H1 (cell line): ENCODE data around the gene IL16. TPM values are rescaled to one million over a fixed set of nuclear protein-coding genes. Genes with fewer than 3 reads are reported as not detected.

ENCODE experiments used
- CTCF ChIA-PET: fragments of 300-600 bp; sonication (Branson Sonifier 250); formaldehyde crosslinking; loops from one replicate; lab custom pipeline; 2021; ENCODE audit not compliant: partially characterized antibody; lab: Charles Lee
- POLR2A ChIA-PET: fragments of 300-600 bp; sonication (Branson Sonifier 250); formaldehyde crosslinking; loops from one replicate; lab custom pipeline; 2021; ENCODE audit warnings: inconsistent platforms; ENCODE audit not compliant: partially characterized antibody; lab: Charles Lee
- DNase-seq, 2 experiments: peaks; one replicate each; pipeline versions ENCODE4 v3.0.0 to v3.0.0-alpha.2; 2010 to 2022; ENCODE audit warnings: low spot score in 2 of 2, low read depth in 1 of 2, mixed read lengths in 1 of 2
- FAIRE-seq: peaks from 2 replicates; lab custom pipeline; 2011; peaks lifted over from hg19 to GRCh38; lab: Jason Lieb, UNC
- H2AFZ ChIP-seq: 2 replicates; pipeline ENCODE4 v1.8.1; 2012; ENCODE audit warnings: low read length, inconsistent platforms
- H2AK5ac ChIP-seq: 2 replicates; pipeline ENCODE4 v1.6.1; 2013; ENCODE audit warnings: low read depth, low read length
- H2BK120ac ChIP-seq: replicated peaks from 2 replicates; pipeline ENCODE3; 2013; ENCODE audit warnings: low read depth, low read length, inconsistent platforms
- H2BK12ac ChIP-seq: 2 replicates; pipeline ENCODE4 v1.6.1; 2013; ENCODE audit warnings: low read depth, low read length
- H2BK15ac ChIP-seq: 2 replicates; pipeline ENCODE4 v1.6.1; 2013; ENCODE audit warnings: low read length
- H2BK20ac ChIP-seq: 2 replicates; pipeline ENCODE4 v1.6.1; 2013; ENCODE audit warnings: low read length
- H2BK5ac ChIP-seq: 2 replicates; pipeline ENCODE4 v1.6.1; 2013; ENCODE audit warnings: low read depth, low read length
- H3K14ac ChIP-seq: 2 replicates; pipeline ENCODE4 v1.6.1; 2013; ENCODE audit warnings: inconsistent platforms; ENCODE audit not compliant: insufficient read length
- H3K18ac ChIP-seq: 2 replicates; pipeline ENCODE4 v1.6.1; 2013; ENCODE audit warnings: low read length; ENCODE audit errors: extremely low read depth
- H3K23ac ChIP-seq: 2 replicates; pipeline ENCODE4 v1.6.1; 2013; ENCODE audit warnings: inconsistent platforms; ENCODE audit not compliant: insufficient read length
- H3K23me2 ChIP-seq: 2 replicates; pipeline ENCODE4 v1.6.1; 2013; ENCODE audit warnings: low read depth, low read length
- H3K27ac ChIP-seq: 2 replicates; pipeline ENCODE4 v1.6.1; 2011; ENCODE audit warnings: low read depth, low read length, inconsistent platforms
- H3K27me3 ChIP-seq, 4 experiments: replicated peaks in 1 of 4; 1 replicate in 1 of 4; 2 replicates in 3 of 4; pipeline versions ENCODE4 v1.6.1 to v1.8.1; 2011 to 2013; ENCODE audit warnings: low read length in 3 of 4, mild to moderate bottlenecking in 3 of 4, inconsistent platforms in 2 of 4, mixed read lengths in 2 of 4, moderate library complexity in 1 of 4; ENCODE audit not compliant: control insufficient read depth in 3 of 4, insufficient read depth in 3 of 4; ENCODE audit errors: extremely low read depth in 1 of 4
- H3K36me3 ChIP-seq, 4 experiments: 2 replicates each; pipeline versions ENCODE4 v1.6.1 to v1.8.1; 2011 to 2013; ENCODE audit warnings: mild to moderate bottlenecking in 4 of 4, low read length in 3 of 4, moderate library complexity in 2 of 4, control low read depth in 1 of 4, inconsistent platforms in 1 of 4; ENCODE audit not compliant: insufficient read depth in 4 of 4, control insufficient read depth in 2 of 4
- H3K4ac ChIP-seq: replicated peaks from 2 replicates; pipeline ENCODE3; 2013; ENCODE audit warnings: low read length, low read depth, mixed read lengths, inconsistent platforms; ENCODE audit not compliant: insufficient read length
- H3K4me1 ChIP-seq, 4 experiments: replicated peaks in 1 of 4; 1 replicate in 1 of 4; 2 replicates in 3 of 4; pipeline versions ENCODE4 v1.6.1 to v1.8.1; 2011 to 2013; ENCODE audit warnings: low read length in 3 of 4, inconsistent platforms in 2 of 4, mixed read lengths in 1 of 4; ENCODE audit not compliant: insufficient read depth in 4 of 4, control insufficient read depth in 3 of 4
- H3K4me2 ChIP-seq, 2 experiments: 2 replicates each; pipeline versions ENCODE4 v1.6.1 to v1.8.1; 2011 to 2013; ENCODE audit warnings: low read depth in 2 of 2, low read length in 2 of 2, control low read depth in 1 of 2, inconsistent platforms in 1 of 2, mild to moderate bottlenecking in 1 of 2; ENCODE audit not compliant: insufficient read depth in 1 of 2
- H3K4me3 ChIP-seq, 4 experiments: fragments of 200-600, 300-600 bp in 1 of 4; sonication (generic), shearing (Covaris generic), sonication (Bioruptor Twin) in 1 of 4; 2 replicates each; pipeline versions ENCODE4 v1.5.1 to v1.8.1; 2011 to 2016; ENCODE audit warnings: low read length in 4 of 4, low read depth in 3 of 4, control low read depth in 2 of 4, inconsistent platforms in 2 of 4, mild to moderate bottlenecking in 2 of 4, mixed read lengths in 1 of 4, moderate library complexity in 1 of 4; ENCODE audit not compliant: insufficient read depth in 2 of 4; ENCODE audit errors: extremely low read depth in 1 of 4
- H3K56ac ChIP-seq: replicated peaks from 2 replicates; pipeline ENCODE3; 2013; ENCODE audit warnings: low read depth, mild to moderate bottlenecking, mixed read lengths, low read length, inconsistent platforms; ENCODE audit not compliant: insufficient read length
- H3K79me1 ChIP-seq: 2 replicates; pipeline ENCODE4 v1.6.1; 2013; ENCODE audit warnings: low read depth, low read length, control low read depth
- H3K79me2 ChIP-seq, 2 experiments: 2 replicates each; pipeline versions ENCODE4 v1.6.1 to v1.8.1; 2012 to 2013; ENCODE audit warnings: low read length in 2 of 2, mild to moderate bottlenecking in 2 of 2, inconsistent platforms in 1 of 2; ENCODE audit not compliant: insufficient read depth in 2 of 2, control insufficient read depth in 1 of 2
- H3K9ac ChIP-seq, 4 experiments: replicated peaks in 1 of 4; 1 replicate in 1 of 4; 2 replicates in 3 of 4; pipeline versions ENCODE4 v1.6.1 to v1.8.1; 2011 to 2013; ENCODE audit warnings: low read depth in 3 of 4, low read length in 3 of 4, control low read depth in 2 of 4, mild to moderate bottlenecking in 2 of 4, moderate library complexity in 2 of 4, inconsistent platforms in 1 of 4; ENCODE audit errors: extremely low read depth in 1 of 4
- H3K9me3 ChIP-seq, 2 experiments: 2 replicates each; pipeline versions ENCODE4 v1.6.1 to v1.8.1; 2012 to 2013; ENCODE audit warnings: mild to moderate bottlenecking in 2 of 2, moderate library complexity in 2 of 2, control low read depth in 1 of 2, inconsistent platforms in 1 of 2, low read depth in 1 of 2, low read length in 1 of 2, mixed read lengths in 1 of 2; ENCODE audit not compliant: insufficient read depth in 2 of 2
- H4K20me1 ChIP-seq, 2 experiments: replicated peaks in 1 of 2; 2 replicates each; pipeline versions ENCODE3 to v1.8.1; 2011 to 2013; ENCODE audit warnings: inconsistent platforms in 2 of 2, low read length in 2 of 2, mild to moderate bottlenecking in 1 of 2; ENCODE audit not compliant: insufficient read depth in 2 of 2, control insufficient read depth in 1 of 2
- H4K5ac ChIP-seq: 2 replicates; pipeline ENCODE4 v1.6.1; 2013; ENCODE audit warnings: low read length, low read depth, mixed read lengths, inconsistent platforms; ENCODE audit not compliant: insufficient read length
- H4K8ac ChIP-seq: 2 replicates; pipeline ENCODE4 v1.8.0; 2013; ENCODE audit warnings: mild to moderate bottlenecking, moderate library complexity, low read length, inconsistent platforms; ENCODE audit not compliant: insufficient read depth; ENCODE audit errors: extremely low read depth
- H4K91ac ChIP-seq: replicated peaks from 2 replicates; pipeline ENCODE3; 2013; ENCODE audit warnings: low read length, mixed read lengths, inconsistent platforms; ENCODE audit not compliant: insufficient read length
- ATF3 ChIP-seq: IDR thresholded peaks from 2 replicates; pipeline ENCODE4 v1.6.1; 2011; ENCODE audit warnings: low read depth, mild to moderate bottlenecking, low read length; ENCODE audit not compliant: insufficient read depth
- BCL11A ChIP-seq, 2 experiments: IDR thresholded peaks; one replicate each; pipeline ENCODE4 v1.6.1; 2011; ENCODE audit warnings: low read depth in 2 of 2, low read length in 2 of 2, mild to moderate bottlenecking in 2 of 2
- E2F6 ChIP-seq: IDR thresholded peaks from 2 replicates; pipeline ENCODE4 v1.6.1; 2012; ENCODE audit warnings: inconsistent platforms
- EZH2 ChIP-seq: fragments of 200-600 bp; sonication (generic); IDR thresholded peaks from 2 replicates; pipeline ENCODE4 v1.7.1; 2012; ENCODE audit warnings: low read depth, mild to moderate bottlenecking, moderate library complexity, low read length, inconsistent platforms; ENCODE audit not compliant: severe bottlenecking
- JUND ChIP-seq: IDR thresholded peaks from 2 replicates; pipeline ENCODE4 v1.6.1; 2011; ENCODE audit warnings: mild to moderate bottlenecking, improper control_type of control experiment, low read length
- KDM4A ChIP-seq: IDR thresholded peaks from one replicate; pipeline ENCODE4 v1.7.1; 2012; ENCODE audit warnings: low read depth, mild to moderate bottlenecking, moderate library complexity, low read length, inconsistent platforms; ENCODE audit not compliant: severe bottlenecking
- NRF1 ChIP-seq: IDR thresholded peaks from 2 replicates; pipeline ENCODE4 v1.6.1; 2011; ENCODE audit warnings: mild to moderate bottlenecking, low read depth, low read length, improper control_type of control experiment
- SAP30 ChIP-seq: fragments of 300-600 bp; sonication (generic); IDR thresholded peaks from 2 replicates; pipeline ENCODE4 v1.7.1; 2012; ENCODE audit warnings: low read length, moderate library complexity, mild to moderate bottlenecking, inconsistent platforms; ENCODE audit not compliant: insufficient read depth, insufficient replicate concordance
- TCF12 ChIP-seq: IDR thresholded peaks from 2 replicates; pipeline ENCODE4 v1.6.1; 2011; ENCODE audit warnings: low read depth, mild to moderate bottlenecking, low read length
- polyA plus RNA-seq, 7 experiments: library from polyadenylated mRNA; depleted of rRNA in 3 of 7; stranded (reverse) in 5 of 7; unstranded in 2 of 7; fragments of >200 nt in 5 of 7; fragments of 200-250 nt in 2 of 7; gene quantifications; 1 replicate in 5 of 7; 2 replicates in 1 of 7; 4 replicates in 1 of 7; pipeline versions ENCODE4 v1.2.1 to v1.2.3, GENCODE V29; 2011 to 2013; ENCODE audit warnings: missing spikeins in 2 of 7, mixed read lengths in 2 of 7
- total RNA-seq: library from RNA; stranded (reverse); fragmentation: NEBNext Ultra II Directional; extraction: Animal tissue kit (Norgen Biotek cat#: 25700); gene quantifications from 2 replicates; pipeline ENCODE4 v1.2.1, GENCODE V29; 2021
- TF ChIP-seq, protein P1 (sequence below): IDR thresholded peaks from 2 replicates; pipeline ENCODE4 v1.6.1; 2012; ENCODE audit warnings: low read length, inconsistent platforms

Gene IL16
- total and polyA plus RNA-seq, 2 of the 8 experiments (the other 6 are each of a cell fraction or from before 2014, with no cell fraction given) = 0.03 to 0.09 TPM

DNA sequence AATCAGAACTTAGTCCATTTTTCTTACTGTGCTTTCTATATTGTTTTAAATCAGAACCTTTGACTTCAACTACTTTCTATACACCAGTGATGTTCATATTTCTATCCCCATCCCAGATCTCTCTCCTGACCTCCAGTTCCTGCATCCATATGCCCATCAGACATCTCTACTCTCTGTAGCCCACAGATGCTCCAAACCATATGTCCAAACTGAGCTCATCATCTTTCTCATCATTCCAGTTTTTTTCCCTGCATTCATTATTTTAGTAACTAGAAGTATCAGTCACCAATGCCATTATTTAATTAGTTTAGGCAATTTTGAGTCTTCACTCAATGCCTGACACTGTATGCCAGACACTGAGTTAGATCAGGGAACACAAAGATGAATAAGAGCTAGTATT lies 25.4 kb upstream of the IL16 start:
- H2BK5ac ChIP-seq = no peak overlapping the region
- no peak overlapping the region for H2BK120ac ChIP-seq
- no peak overlapping the region for H2AK5ac ChIP-seq
- peaks cover 0 to 7% (median 0%) of the 10 kb centered on the region in 4 experiments; a peak in 1 of 7 replicates for H3K4me1 ChIP-seq
- no peak overlapping the region for H3K56ac ChIP-seq
- H3K4ac ChIP-seq = no peak overlapping the region
- no peak overlapping the region for H3K14ac ChIP-seq
- H3K4me2 ChIP-seq = no peak overlapping the region
- CTCF ChIA-PET = interaction anchor here (1.0 to 4.3 kb wide), 5 partner anchors 11 to 95 kb away, joined by 3 to 23 read pairs (median 4); no protein-coding TSS in a partner anchor
- H3K27ac ChIP-seq = no peak overlapping the region
- H3K27me3 ChIP-seq = no peaks in the 10 kb centered on the region
- no peak overlapping the region for H3K23ac ChIP-seq
- no peaks in the 10 kb centered on the region for H3K36me3 ChIP-seq
- no peak overlapping the region for H3K18ac ChIP-seq
- H3K79me2 ChIP-seq = no peaks in the 10 kb centered on the region
- no peak overlapping the region for H2BK15ac ChIP-seq
- H3K9me3 ChIP-seq = no peaks in the 10 kb centered on the region
- H4K91ac ChIP-seq = no peak overlapping the region
- H4K5ac ChIP-seq = no peak overlapping the region
- no peak overlapping the region for H2BK12ac ChIP-seq
- H4K8ac ChIP-seq = no peak overlapping the region
- no peak overlapping the region for H2AFZ ChIP-seq
- H3K4me3 ChIP-seq = no peak overlapping the region
- H4K20me1 ChIP-seq = peaks cover 0 to 3% of the 10 kb centered on the region in 2 experiments
- no peak for FAIRE-seq
- no peak overlapping the region for H3K9ac ChIP-seq
- TF ChIP-seq NRF1 (no peak), EZH2 (no peak), KDM4A (no peak), BCL11A (IDR thresholded peaks at IDR 0.05; ENCODE audit: low read depth in 2 of 2, low read length in 2 of 2) (no peak), JUND (no peak), TCF12 (no peak), E2F6 (no peak), SAP30 (no peak), ATF3 (no peak)
- TF ChIP-seq, protein P1, sequence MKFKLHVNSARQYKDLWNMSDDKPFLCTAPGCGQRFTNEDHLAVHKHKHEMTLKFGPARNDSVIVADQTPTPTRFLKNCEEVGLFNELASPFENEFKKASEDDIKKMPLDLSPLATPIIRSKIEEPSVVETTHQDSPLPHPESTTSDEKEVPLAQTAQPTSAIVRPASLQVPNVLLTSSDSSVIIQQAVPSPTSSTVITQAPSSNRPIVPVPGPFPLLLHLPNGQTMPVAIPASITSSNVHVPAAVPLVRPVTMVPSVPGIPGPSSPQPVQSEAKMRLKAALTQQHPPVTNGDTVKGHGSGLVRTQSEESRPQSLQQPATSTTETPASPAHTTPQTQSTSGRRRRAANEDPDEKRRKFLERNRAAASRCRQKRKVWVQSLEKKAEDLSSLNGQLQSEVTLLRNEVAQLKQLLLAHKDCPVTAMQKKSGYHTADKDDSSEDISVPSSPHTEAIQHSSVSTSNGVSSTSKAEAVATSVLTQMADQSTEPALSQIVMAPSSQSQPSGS = no peak
- no peak for DNase-seq
- H3K23me2 ChIP-seq = no peaks in the 10 kb centered on the region
- no peak overlapping the region for H2BK20ac ChIP-seq
- no peaks in the 10 kb centered on the region for H3K79me1 ChIP-seq
- POLR2A ChIA-PET = no interaction called here
